GM18520 (cell line): Measurements from ENCODE around the gene ICE2.
"Not testable (repeated sequence)": the region's sequence is repeated elsewhere in the genome, so short reads cannot be mapped to it uniquely, and the experiment has no call there.

Experiments
- ATAC-seq: cut with Tn5 transposase; IDR thresholded peaks from one replicate; pipeline ENCODE4 v1.9.1; 2021; ENCODE audit not compliant: unreplicated experiment

The ICE2 gene

GRCh38 chr15:60412807-60413206, 66.1 kb downstream of the ICE2 start:
- not testable (repeated sequence) for ATAC-seq

- no peak for ATAC-seq
Measured at GRCh38 chr15:60411774-60412425, 67.0 kb downstream of the ICE2 start.

- ATAC-seq = not testable (repeated sequence)
Measured at GRCh38 chr15:60410350-60410749, 68.6 kb downstream of the ICE2 start.

- no peak for ATAC-seq
Measured at GRCh38 chr15:60408463-60408981, 70.4 kb downstream of the ICE2 start.

GRCh38 chr15:60407415-60407805, 71.5 kb downstream of the ICE2 start:
- no peak for ATAC-seq

GRCh38 chr15:60406513-60407414, 72.2 kb downstream of the ICE2 start:
- ATAC-seq = no peak

GRCh38 chr15:60405399-60405798, 73.5 kb downstream of the ICE2 start:
- ATAC-seq = no peak

GRCh38 chr15:60404351-60404750, 74.6 kb downstream of the ICE2 start:
- not testable (repeated sequence) for ATAC-seq

- no peak for ATAC-seq
Measured at GRCh38 chr15:60400944-60401343, 78.0 kb downstream of the ICE2 start.

GRCh38 chr15:60399931-60400330, 79.0 kb downstream of the ICE2 start:
- ATAC-seq = no peak

- ATAC-seq = no peak
Measured at GRCh38 chr15:60399246-60399915, 79.6 kb downstream of the ICE2 start.

GRCh38 chr15:60397772-60398445, 81.0 kb downstream of the ICE2 start, which contains the start of gene ANXA2:
ANXA2 (minus strand) TSS chr15:60397986; CDS start chr15:60386075, 11,911 bp downstream.
- peak; percentile 63 for ATAC-seq

GRCh38 chr15:60396958-60397771, 81.8 kb downstream of the ICE2 start:
- peak; percentile 50 for ATAC-seq

GRCh38 chr15:60396560-60396957, 82.4 kb downstream of the ICE2 start:
- ATAC-seq = no peak

- ATAC-seq = no peak
Measured at GRCh38 chr15:60396100-60396499, 82.8 kb downstream of the ICE2 start.

GRCh38 chr15:60395276-60396011, 83.5 kb downstream of the ICE2 start:
- no peak for ATAC-seq

- ATAC-seq = no peak
Measured at GRCh38 chr15:60394689-60395097, 84.2 kb downstream of the ICE2 start.

GRCh38 chr15:60392986-60393790, 85.8 kb downstream of the ICE2 start:
- no peak for ATAC-seq
